Islet precursor cell (in vitro differentiated cells): ENCODE data around the gene LIPG.
A peak's percentile ranks its signal among the peaks of the same experiment; 100 is the strongest.
"Not testable (repeated sequence)": the region's sequence is repeated elsewhere in the genome, so short reads cannot be mapped to it uniquely, and the experiment has no call there.

Source experiments
- DNase-seq: peaks from one replicate; pipeline ENCODE4 v3.0.0-alpha.2; 2018

Gene LIPG

DNA sequence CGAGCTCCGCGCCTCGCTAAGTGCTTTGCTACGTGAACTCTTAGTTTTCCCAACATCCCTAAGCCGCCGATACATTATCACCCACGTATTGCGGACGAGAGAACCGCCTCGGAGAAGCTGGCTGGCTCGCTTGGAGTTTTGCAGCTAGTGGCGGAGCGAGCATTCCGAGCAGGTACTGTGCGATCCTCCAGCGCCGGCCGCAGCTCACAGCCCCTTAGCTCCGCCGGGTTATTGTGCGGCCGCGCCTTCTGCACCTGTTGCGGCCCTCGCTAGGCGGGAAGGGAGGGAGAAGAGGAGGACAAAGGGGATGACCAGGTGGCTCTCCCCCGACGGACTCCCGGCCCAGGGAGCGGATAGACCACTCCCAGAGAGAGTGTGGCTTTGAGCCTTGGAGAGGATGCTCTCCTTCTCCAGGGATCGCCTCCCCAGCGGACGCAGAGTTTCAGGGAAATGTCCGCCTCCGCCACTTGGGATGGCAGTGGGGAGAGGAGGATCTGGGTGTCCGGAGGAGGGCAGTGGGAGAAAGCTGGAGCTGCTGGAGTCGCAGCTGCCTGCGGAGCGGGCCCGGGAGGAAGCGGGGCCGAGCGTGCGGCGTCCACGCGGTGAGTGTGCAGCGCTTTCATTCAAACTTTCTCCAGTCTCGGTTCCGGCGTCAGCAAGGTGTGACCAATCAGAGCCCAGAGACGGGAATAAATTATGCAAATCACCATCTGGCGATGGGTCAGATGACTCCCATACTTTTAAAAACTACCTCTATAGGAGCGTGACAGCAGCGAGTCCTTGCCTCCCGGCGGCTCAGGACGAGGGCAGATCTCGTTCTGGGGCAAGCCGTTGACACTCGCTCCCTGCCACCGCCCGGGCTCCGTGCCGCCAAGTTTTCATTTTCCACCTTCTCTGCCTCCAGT is at the start of gene LIPG:
Gene LIPG, plus strand, starts transcription at position 769 of the 905 bp plus-strand sequence. CDS start 252 bp downstream, outside the sequence.
- peak; percentile 95 for DNase-seq

DNA sequence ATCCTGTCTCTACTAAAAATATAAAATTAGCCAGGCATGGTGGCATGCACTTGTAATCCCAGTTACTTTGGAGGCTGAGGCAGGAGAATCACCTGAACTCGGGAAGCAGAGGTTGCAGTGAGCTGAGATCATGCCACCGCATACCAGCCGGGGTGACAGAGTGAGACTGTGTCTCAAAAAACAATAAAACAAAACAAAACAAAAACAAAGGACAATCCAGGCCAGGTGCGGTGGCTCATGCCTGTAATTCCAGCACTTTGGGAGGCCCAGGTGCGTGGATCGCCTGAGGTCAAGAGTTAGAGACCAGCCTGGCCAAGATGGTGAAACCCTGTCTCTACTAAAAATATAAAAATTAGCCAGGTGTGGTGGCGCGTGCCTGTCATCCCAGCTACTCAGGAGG is 49.0 kb upstream of the LIPG start:
- not testable (repeated sequence) for DNase-seq

DNA sequence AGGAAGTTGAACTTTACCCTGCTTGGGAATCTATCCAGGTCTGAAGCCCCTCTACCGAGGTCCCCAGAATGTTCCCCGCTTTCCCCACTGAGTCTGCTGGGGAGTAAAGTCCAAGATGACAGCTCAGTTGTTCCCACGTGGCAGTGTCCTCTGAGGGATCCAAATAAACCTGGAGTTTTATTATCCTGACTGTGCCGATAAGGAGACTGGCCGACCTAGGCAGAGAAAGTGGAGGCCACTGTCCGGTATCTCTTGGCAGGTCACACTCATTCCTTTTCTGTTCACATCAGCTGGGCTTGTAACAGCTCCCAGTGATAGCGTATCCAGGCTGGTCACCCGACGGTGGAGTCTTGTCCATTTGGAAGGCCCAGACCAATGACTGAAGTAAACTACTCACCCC is 47.3 kb upstream of the LIPG start:
- no peak for DNase-seq

DNA sequence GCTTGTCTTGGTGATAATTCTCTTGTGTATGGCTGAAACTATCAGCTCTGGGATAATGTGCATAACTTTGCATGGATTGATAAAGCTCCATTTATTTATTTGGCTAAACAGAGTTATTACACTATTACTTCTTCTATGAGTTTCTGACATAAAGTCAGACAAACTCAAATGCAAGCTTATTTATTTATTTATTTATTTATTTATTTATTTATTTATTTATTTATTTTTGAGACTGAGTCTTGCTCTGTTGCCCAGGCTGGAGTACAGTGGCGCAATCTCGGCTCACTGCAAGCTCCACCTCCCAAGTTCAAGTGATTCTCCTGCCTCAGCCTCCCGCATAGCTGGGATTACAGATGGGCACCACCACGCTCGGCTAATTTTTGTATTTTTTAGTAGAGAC is 46.9 kb upstream of the LIPG start:
- DNase-seq = not testable (repeated sequence)

GRCh38 chr18:49515516-49515915 is 46.3 kb upstream of the LIPG start:
- no peak for DNase-seq

DNA sequence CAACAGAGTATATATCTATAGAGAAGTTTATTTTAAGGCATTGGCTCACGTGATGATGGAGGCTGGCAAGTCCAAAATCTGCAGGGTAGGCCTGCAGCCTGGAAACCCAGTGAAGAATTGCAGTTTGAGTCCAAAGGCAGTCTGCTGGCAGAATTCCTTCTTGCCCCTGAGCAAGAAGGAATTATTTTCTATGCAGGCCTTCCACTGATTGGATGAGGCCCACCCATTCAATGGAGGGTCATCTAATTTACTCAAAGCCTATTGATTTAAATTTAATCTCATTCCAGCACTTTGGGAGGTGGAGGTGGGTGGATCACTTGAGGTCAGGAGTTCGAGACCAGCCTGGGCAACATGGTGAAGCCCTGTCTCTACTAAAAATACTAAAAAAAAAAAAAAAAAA is 44.4 kb upstream of the LIPG start:
- DNase-seq = no peak

GRCh38 chr18:49519101-49519971 is 42.5 kb upstream of the LIPG start:
- DNase-seq = peak; percentile 64

- no peak for DNase-seq
These were observed 41.2 kb upstream of the LIPG start for GRCh38 chr18:49520661-49521145.

GRCh38 chr18:49521216-49521835 is 40.5 kb upstream of the LIPG start:
- DNase-seq = no peak

- DNase-seq = not testable (repeated sequence)
These were observed 38.2 kb upstream of the LIPG start for GRCh38 chr18:49523580-49524093.

DNA sequence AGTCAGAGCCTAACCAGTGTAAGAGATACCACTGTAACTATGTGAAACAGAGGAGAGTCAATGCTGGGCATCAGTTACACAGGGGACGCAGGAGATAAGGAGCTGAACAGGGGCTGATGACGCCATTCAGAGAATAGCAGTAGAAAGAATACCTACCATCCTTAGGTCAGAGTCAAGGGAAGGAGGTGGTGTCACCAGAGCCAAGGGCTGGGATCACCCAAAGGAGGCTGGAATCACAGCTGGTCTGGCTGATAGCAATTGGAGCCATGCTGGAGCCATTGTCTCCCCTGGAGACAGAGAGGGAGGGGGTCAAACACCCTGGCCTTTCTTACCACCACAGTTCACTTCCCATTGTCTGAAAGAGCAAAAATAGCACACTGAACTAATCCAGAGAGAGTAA is 37.5 kb upstream of the LIPG start:
- no peak for DNase-seq

GRCh38 chr18:49524951-49525350 is 36.9 kb upstream of the LIPG start:
- DNase-seq = no peak

GRCh38 chr18:49525981-49526380 is 35.9 kb upstream of the LIPG start:
- DNase-seq = no peak

DNA sequence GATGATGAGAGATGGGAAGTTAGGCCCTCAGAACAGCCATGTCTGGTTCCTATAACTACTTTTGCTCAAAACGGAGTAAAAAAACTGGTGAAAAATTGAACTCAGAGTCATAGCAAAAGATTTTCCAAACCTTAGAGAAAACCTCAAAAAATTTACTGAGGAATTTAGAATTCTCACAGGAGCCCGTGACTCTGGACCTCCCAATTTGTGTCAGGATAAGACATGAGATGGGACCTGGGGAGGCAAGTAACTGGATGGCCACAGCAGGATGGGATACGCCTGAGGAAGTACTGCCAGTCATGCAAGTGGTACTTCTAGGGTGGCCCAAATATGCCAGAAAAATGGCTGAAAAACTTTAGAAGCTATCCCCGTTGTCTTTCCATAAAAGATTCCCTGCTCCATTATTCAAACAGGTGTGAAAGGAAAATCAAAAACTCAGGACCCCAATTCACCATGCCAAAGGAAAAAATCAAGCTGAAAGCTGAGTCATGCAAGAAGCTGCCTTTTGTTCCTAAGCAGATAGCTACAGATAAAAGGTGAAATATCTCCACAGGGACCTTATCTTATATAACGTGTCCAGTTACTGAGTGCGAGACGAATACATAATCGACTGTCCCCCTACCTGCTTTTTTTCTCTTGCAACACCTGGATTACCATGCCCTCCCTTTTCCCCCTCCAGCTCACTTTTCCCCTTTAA is 34.1 kb upstream of the LIPG start:
- no peak for DNase-seq

DNA sequence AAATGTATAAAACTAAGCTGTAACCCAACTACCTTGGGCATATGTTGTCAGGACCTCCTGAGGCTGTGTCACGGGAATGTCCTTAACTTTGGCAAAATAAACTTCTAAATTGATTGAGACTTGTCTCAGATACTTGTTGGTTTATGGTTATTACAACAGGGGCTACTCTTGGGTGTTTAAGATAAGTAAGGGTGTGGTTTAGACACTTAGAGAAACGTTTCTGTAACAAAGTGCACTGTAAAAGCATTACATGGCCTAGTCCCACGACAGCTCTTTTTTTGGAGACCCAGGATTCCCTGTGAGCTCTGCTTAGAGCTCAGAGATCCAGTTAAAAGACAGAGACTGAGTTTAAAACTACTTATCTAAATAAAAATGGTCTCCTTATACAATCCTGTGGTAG is 32.3 kb upstream of the LIPG start:
- no peak for DNase-seq

DNA sequence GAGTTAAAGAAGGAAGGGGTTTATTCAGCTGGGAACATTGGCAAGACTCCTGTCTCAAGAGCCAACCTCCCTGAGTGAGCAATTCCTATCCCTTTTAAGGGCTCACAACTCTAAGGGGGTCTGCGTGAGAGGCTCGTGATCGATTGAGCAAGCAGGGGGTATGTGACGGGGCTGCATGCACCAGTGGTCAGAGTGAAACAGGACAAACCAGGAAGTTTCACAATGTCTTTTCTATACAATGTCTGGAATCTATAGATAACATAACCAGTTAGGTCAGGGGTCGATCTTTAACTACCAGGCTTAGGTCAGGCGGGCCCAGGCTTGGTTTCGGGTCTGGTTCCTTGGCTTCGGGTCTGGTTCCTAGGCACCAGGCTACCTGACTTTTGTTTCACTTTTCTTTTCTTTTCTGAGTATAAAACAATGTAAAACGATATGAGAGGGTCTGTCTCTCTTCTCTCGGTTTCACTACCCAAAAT is 30.1 kb upstream of the LIPG start:
- DNase-seq = no peak

DNA sequence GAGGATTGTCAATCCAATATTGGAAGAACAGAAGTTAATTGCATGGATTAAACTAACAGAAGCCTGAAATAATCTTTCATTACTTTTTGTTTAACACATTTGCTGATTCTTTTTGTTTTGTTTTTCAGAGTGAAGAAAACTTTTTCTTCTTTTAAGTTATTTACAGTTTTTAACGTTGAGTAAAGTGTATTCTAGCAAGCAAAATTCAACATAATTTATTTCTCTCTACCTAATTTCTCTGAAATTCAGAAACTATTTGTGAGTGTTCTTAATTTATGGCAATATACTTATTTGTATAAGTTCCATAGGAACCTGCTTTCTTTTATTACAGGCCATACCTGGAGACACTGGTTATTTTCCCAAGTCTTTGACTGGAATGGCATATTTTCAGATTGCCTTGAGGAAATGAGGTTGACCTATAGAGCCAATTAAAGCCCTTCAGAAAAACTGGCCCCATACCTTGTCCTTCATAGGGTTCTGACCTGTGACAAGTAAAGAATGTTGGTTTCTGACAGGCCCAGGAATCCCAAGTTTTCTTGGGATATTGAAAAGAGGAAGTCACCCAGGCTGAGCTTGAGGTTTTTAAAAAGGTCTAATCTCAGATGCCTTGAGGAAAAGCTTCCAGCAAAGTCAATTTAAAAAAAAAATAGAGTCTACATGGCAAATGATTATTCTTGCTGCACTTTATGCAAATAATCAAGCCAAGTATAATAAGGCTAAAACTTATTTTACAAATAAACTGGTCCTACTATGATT is 26.8 kb upstream of the LIPG start:
- no peak for DNase-seq

GRCh38 chr18:49537232-49537896 is 24.5 kb upstream of the LIPG start:
- DNase-seq = no peak

- peak; percentile 71 for DNase-seq
These were observed 17.5 kb upstream of the LIPG start for GRCh38 chr18:49544362-49544761.

- DNase-seq = no peak
These were observed 15.6 kb upstream of the LIPG start for GRCh38 chr18:49546278-49546677.
